ENCODE measurements around the gene PARK7. TPM values are rescaled to one million over a fixed set of nuclear protein-coding genes. Genes with fewer than 3 reads are reported as not detected.

PARK7 gene
- total and polyA plus RNA-seq, 4 donors: 192 to 503 (median 262) TPM

DNA sequence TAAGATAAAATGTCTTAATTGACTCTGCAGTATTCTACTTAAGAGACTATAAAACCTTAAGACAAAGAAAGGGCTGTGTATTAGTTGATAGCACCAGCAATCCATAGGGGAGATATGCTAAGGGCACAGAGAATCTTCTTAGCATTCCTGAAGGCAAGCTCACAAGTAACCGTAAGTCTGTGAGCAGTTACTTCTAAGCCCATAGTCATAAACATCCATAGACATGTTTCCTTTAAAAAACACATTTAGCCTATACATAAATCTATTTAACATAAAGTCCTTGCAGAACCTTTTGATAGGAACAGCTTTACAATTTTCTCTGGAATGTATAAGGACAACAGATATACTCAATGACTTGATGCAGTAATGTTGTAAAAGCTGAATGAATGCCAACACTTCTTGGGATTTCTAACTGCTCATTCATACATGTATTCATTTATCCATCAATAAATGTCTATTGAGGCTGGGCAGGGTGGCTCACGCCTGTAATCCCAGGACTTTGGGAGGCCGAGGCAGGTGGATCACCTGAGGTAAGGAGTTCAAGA, 70.9 kb downstream of the PARK7 start:
- intact Hi-C loops (cut with DNase I): no loop called here
- ATAC-seq (ENCODE audit: low FRiP score) (no peak), DNase-seq (no peak)
- no peaks in the 10 kb centered on the region for H3K9me3 ChIP-seq (ENCODE audit: control insufficient read depth, low read length)
- no peaks in the 10 kb centered on the region for H3K4me1 ChIP-seq (ENCODE audit: control insufficient read depth in 1 of 2, insufficient read depth in 2 of 2, low read length in 2 of 2)
- 91 to 93% methylated on average over 3 of the region's 3 CpGs for WGBS, 2 donors
- no peaks in the 10 kb centered on the region for H3K36me3 ChIP-seq (ENCODE audit: control insufficient read depth in 1 of 2, insufficient read depth in 2 of 2, low read length in 1 of 2)
- no peak overlapping the region for H3K27ac ChIP-seq (ENCODE audit: low read depth in 1 of 2, low read length in 2 of 2)
- no peaks in the 10 kb centered on the region for H3K27me3 ChIP-seq (ENCODE audit: control insufficient read depth in 1 of 2, insufficient read depth in 2 of 2, low read length in 1 of 2)
- H3K4me3 ChIP-seq (ENCODE audit: low read length in 2 of 2): no peak overlapping the region

DNA sequence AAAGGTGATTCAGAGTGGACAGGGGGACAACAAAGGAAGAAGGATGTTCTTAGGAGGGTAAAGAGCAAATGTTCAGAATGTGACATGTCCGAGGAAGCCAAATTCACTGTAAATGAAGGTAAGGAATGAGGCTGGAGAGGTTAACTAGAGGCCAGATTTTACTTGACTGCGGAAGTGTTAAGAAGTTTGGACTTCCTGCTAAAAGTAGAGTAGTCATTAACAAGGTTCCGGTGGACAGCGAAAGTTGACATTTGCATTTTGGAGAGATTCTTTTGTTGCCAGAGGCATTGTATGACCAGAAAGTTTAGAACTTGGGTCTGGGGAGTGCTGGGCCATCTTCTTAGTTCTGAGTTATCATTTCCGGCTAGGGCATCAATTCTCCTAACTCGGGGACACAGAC, 71.8 kb downstream of the PARK7 start:
- H3K27me3 ChIP-seq (ENCODE audit: control insufficient read depth in 1 of 2, insufficient read depth in 2 of 2, low read length in 1 of 2): no peaks in the 10 kb centered on the region
- no peak for DNase-seq
- 85 to 91% methylated on average over 6 of the region's 6 CpGs for WGBS, 2 donors
- no peaks in the 10 kb centered on the region for H3K9me3 ChIP-seq (ENCODE audit: control insufficient read depth, low read length)
- no peaks in the 10 kb centered on the region for H3K4me1 ChIP-seq (ENCODE audit: control insufficient read depth in 1 of 2, insufficient read depth in 2 of 2, low read length in 2 of 2)
- H3K27ac ChIP-seq (ENCODE audit: low read depth in 1 of 2, low read length in 2 of 2): no peak overlapping the region
- no peaks in the 10 kb centered on the region for H3K36me3 ChIP-seq (ENCODE audit: control insufficient read depth in 1 of 2, insufficient read depth in 2 of 2, low read length in 1 of 2)
- ATAC-seq (ENCODE audit: low FRiP score): no peak
- intact Hi-C loops (cut with DNase I): no loop called here
- H3K4me3 ChIP-seq (ENCODE audit: low read length in 2 of 2): no peak overlapping the region

Other genes starting within 250 kb of the PARK7 start
- 100 to 1,000 TPM; 107 to 112 TPM for gene VAMP3, start 190.4 kb upstream of the PARK7 start, total RNA-seq
- 100 to 1,000 TPM in 1 of 2 donors, 10 to 100 TPM in 1; 95.8 to 141 TPM for gene VAMP3, start 190.4 kb upstream of the PARK7 start, polyA plus RNA-seq
- 10 to 100 TPM in 1 of 2 donors, 1 to 10 TPM in 1; 8.9 to 49.0 TPM for gene PER3, start 177.4 kb upstream of the PARK7 start, total RNA-seq
- 10 to 100 TPM in 1 of 2 donors, 1 to 10 TPM in 1; 4.4 to 21.2 TPM for gene PER3, start 177.4 kb upstream of the PARK7 start, polyA plus RNA-seq
- under 1 TPM; 0.26 to 0.27 TPM for gene UTS2, start 108.6 kb upstream of the PARK7 start, total RNA-seq
- gene UTS2, start 108.6 kb upstream of the PARK7 start, polyA plus RNA-seq: 1 to 10 TPM in 1 of 2 donors, under 1 TPM in 1; 0.38 to 1.1 TPM
- gene TNFRSF9, start 20.9 kb upstream of the PARK7 start, total RNA-seq: under 1 TPM; 0.36 to 0.42 TPM
- not detected for gene TNFRSF9, start 20.9 kb upstream of the PARK7 start, polyA plus RNA-seq
- 100 to 1,000 TPM; 153 to 258 TPM for gene ERRFI1, start 64.6 kb downstream of the PARK7 start, total RNA-seq
- 10 to 100 TPM; 33.3 to 87.6 TPM for gene ERRFI1, start 64.6 kb downstream of the PARK7 start, polyA plus RNA-seq

Measured in aorta (tissue), 5 donors.